ENCODE data around the gene TLR6.

Gene TLR6

DNA sequence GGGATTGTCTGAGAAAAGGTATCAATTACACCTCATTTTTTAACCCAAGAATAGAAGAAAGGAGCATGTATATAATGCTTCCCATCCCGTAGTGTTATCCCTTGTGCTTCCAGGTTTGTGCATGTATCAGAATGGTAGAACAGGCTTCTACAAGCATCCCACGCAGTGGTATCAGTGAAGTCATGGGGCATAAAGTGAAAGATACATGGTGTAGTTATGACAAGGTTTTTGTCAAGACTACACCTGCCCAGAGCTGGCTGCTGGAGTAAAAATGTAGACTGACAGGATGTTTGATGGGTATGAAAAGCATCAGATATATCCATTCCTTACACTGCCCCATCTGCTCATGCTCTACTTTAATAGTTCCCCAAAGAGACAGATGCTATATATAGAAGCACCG is 61.5 kb downstream of the TLR6 start:
- DNase-seq (ENCODE audit: low read depth in 1 of 2, low spot score in 1 of 2) = no peak
- TF ChIP-seq, protein P1, sequence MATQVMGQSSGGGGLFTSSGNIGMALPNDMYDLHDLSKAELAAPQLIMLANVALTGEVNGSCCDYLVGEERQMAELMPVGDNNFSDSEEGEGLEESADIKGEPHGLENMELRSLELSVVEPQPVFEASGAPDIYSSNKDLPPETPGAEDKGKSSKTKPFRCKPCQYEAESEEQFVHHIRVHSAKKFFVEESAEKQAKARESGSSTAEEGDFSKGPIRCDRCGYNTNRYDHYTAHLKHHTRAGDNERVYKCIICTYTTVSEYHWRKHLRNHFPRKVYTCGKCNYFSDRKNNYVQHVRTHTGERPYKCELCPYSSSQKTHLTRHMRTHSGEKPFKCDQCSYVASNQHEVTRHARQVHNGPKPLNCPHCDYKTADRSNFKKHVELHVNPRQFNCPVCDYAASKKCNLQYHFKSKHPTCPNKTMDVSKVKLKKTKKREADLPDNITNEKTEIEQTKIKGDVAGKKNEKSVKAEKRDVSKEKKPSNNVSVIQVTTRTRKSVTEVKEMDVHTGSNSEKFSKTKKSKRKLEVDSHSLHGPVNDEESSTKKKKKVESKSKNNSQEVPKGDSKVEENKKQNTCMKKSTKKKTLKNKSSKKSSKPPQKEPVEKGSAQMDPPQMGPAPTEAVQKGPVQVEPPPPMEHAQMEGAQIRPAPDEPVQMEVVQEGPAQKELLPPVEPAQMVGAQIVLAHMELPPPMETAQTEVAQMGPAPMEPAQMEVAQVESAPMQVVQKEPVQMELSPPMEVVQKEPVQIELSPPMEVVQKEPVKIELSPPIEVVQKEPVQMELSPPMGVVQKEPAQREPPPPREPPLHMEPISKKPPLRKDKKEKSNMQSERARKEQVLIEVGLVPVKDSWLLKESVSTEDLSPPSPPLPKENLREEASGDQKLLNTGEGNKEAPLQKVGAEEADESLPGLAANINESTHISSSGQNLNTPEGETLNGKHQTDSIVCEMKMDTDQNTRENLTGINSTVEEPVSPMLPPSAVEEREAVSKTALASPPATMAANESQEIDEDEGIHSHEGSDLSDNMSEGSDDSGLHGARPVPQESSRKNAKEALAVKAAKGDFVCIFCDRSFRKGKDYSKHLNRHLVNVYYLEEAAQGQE (IDR thresholded peaks at IDR 0.05; ENCODE audit: insufficient replicate concordance, low read depth) = no peak
- TF ChIP-seq POLR2AphosphoS5 (IDR thresholded peaks at IDR 0.05; ENCODE audit: low read depth) (no peak), SPI1 (IDR thresholded peaks at IDR 0.05; ENCODE audit: borderline replicate concordance, low read depth) (no peak), GABPA (IDR thresholded peaks at IDR 0.05; ENCODE audit: low read depth) (no peak)
- TF ChIP-seq, protein P2, sequence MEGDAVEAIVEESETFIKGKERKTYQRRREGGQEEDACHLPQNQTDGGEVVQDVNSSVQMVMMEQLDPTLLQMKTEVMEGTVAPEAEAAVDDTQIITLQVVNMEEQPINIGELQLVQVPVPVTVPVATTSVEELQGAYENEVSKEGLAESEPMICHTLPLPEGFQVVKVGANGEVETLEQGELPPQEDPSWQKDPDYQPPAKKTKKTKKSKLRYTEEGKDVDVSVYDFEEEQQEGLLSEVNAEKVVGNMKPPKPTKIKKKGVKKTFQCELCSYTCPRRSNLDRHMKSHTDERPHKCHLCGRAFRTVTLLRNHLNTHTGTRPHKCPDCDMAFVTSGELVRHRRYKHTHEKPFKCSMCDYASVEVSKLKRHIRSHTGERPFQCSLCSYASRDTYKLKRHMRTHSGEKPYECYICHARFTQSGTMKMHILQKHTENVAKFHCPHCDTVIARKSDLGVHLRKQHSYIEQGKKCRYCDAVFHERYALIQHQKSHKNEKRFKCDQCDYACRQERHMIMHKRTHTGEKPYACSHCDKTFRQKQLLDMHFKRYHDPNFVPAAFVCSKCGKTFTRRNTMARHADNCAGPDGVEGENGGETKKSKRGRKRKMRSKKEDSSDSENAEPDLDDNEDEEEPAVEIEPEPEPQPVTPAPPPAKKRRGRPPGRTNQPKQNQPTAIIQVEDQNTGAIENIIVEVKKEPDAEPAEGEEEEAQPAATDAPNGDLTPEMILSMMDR (IDR thresholded peaks at IDR 0.05; ENCODE audit: insufficient read depth, low read length) = no peak
- Histone ChIP-seq H3K27me3 (ENCODE audit: insufficient read depth, poor library complexity, severe bottlenecking) (no peaks in the 10 kb centered on the region), H3K4me3 (replicated peaks; ENCODE audit: insufficient read depth, low read length) (no peak overlapping the region), H3K27ac (replicated peaks) (no peak overlapping the region)

DNA sequence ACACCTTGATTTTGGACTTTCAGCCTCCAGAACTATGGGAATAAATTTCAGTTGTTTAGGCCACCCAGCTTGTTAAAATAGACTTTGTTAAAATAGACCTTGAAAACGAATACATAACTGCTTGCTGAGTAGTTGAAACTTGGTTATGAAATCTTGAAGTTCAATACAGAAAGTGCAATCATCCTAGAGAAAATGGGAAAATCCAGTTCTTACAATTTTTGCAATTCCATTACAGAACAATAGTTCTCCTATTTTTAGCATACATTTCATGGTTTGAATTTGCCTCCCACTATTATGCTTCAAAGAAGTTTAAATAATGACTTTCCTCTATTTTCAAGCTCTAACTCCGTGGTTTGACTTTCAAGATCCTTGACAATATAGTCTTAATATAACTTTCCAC is 62.6 kb downstream of the TLR6 start:
- TF ChIP-seq SPI1 (IDR thresholded peaks at IDR 0.05; ENCODE audit: borderline replicate concordance, low read depth) = no peak
- TF ChIP-seq, protein P1 (IDR thresholded peaks at IDR 0.05; ENCODE audit: insufficient replicate concordance, low read depth) = no peak
- no peak for TF ChIP-seq POLR2AphosphoS5 (IDR thresholded peaks at IDR 0.05; ENCODE audit: low read depth)
- no peak for TF ChIP-seq GABPA (IDR thresholded peaks at IDR 0.05; ENCODE audit: low read depth)
- TF ChIP-seq, protein P2 (IDR thresholded peaks at IDR 0.05; ENCODE audit: insufficient read depth, low read length) = no peak
- no peak for DNase-seq (ENCODE audit: low read depth in 1 of 2, low spot score in 1 of 2)
- Histone ChIP-seq H3K4me3 (replicated peaks; ENCODE audit: insufficient read depth, low read length) (no peak overlapping the region), H3K27ac (replicated peaks) (no peak overlapping the region), H3K27me3 (ENCODE audit: insufficient read depth, poor library complexity, severe bottlenecking) (no peaks in the 10 kb centered on the region)

DNA sequence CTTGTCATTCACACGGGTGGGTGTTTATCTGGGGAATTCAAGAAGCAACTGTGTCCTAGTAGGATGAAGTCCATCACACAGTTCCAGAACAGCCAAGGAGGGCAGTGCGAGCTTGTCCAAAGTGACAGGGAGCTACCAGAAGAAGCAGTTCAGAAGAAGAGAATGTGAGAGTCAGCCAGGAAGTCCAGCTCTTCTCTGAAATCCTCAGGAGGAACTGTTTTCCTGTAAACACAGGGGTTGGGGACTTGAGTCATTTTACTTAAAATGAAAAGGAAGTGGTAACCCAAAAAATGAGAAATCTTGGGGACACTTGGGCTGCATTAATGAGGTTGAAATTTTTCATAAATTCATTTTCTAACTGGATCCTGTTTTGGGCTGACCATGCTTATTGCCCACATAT is 65.6 kb downstream of the TLR6 start:
- no peak overlapping the region for H3K4me3 ChIP-seq (replicated peaks; ENCODE audit: insufficient read depth, low read length)
- DNase-seq (ENCODE audit: low read depth in 1 of 2, low spot score in 1 of 2) = peak; percentile 31 to 63
- no peaks in the 10 kb centered on the region for H3K27me3 ChIP-seq (ENCODE audit: insufficient read depth, poor library complexity, severe bottlenecking)
- peak; percentile 42; the same call in 1 of the 2 replicates for TF ChIP-seq SPI1 (IDR thresholded peaks at IDR 0.05; ENCODE audit: borderline replicate concordance, low read depth)
- TF ChIP-seq, protein P1 (IDR thresholded peaks at IDR 0.05; ENCODE audit: insufficient replicate concordance, low read depth) = no peak
- peak overlapping the region; percentile 45 for H3K27ac ChIP-seq (replicated peaks)

DNA sequence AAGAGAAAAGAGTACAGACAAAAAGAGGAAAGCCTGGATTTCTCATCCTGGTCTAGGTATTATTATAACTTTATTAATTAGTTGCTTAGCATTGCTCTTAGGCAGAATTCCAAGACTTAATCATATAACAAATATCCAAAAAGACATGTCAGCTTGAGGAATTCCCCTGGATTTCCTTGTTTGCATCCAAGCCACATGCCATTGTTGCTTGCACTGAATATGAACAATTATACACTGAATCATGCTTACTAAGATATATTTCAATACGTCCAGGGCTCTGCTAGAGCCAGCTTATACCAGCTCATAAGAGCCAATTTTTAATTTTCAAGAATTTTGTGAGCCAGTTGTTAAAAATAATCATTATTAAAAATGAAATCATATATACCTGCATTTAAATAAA is 68.3 kb downstream of the TLR6 start:
- H3K27ac ChIP-seq (replicated peaks) = no peak overlapping the region
- no peak overlapping the region for H3K4me3 ChIP-seq (replicated peaks; ENCODE audit: insufficient read depth, low read length)
- TF ChIP-seq, protein P1 (IDR thresholded peaks at IDR 0.05; ENCODE audit: insufficient replicate concordance, low read depth) = no peak
- TF ChIP-seq, protein P2 (IDR thresholded peaks at IDR 0.05; ENCODE audit: insufficient read depth, low read length) = no peak
- no peak for TF ChIP-seq GABPA (IDR thresholded peaks at IDR 0.05; ENCODE audit: low read depth)
- no peak for TF ChIP-seq POLR2AphosphoS5 (IDR thresholded peaks at IDR 0.05; ENCODE audit: low read depth)
- no peak for TF ChIP-seq SPI1 (IDR thresholded peaks at IDR 0.05; ENCODE audit: borderline replicate concordance, low read depth)
- no peaks in the 10 kb centered on the region for H3K27me3 ChIP-seq (ENCODE audit: insufficient read depth, poor library complexity, severe bottlenecking)
- no peak for DNase-seq (ENCODE audit: low read depth in 1 of 2, low spot score in 1 of 2)

Measured in HL-60 (cell line).